ENCODE results near the gene FAM229B.
"Not testable (repeated sequence)": the region's sequence is repeated elsewhere in the genome, so short reads cannot be mapped to it uniquely, and the experiment has no call there.

FAM229B gene, protein sequence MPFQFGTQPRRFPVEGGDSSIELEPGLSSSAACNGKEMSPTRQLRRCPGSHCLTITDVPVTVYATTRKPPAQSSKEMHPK

DNA sequence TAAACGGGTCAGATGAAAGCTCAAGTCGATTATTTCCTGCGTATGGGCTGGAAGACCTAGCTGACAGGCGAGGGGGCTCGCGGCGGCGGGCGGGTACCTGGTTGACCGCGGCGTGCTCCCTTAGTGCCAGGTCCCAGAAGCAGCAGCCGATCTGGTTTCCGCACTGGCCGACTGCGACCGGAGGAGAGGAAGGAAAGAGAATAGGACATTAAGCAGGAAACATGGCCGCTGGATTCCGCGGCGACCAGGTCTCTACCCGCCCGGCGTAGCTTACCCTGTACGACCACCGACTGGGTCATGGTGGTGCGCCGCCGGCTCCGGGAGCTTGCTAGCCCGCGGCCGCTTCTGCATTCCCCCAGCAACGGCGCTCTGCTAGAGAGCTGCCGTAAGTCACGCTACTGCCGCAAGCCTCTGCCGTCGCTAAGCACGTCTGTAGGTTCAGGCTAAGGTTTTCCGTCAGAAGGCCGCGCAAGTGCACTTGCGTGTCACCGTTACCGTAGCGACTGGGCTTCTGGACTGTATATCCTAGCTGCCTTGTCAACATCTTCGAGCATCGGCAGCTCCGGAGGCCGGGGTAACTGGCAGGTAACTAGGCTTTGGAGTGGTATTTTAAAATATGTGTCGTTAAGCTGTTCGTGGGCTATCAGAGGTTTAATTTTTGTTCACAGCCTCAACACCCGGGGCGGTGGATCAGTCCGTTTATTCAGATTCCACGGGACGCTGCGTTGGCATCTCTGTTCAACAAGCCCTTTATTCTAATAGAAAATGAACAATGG, at the start of gene FAM229B, which contains the start of gene TUBE1:
FAM229B (plus strand) TSS at position 456 of the 776 bp plus-strand sequence. CDS start 11,693 bp downstream, outside the sequence.
TUBE1 (minus strand) TSS at position 347 of the 776 bp plus-strand sequence; CDS start at position 299, 48 bp downstream.
- peak; percentile 75 for DNase-seq

DNA sequence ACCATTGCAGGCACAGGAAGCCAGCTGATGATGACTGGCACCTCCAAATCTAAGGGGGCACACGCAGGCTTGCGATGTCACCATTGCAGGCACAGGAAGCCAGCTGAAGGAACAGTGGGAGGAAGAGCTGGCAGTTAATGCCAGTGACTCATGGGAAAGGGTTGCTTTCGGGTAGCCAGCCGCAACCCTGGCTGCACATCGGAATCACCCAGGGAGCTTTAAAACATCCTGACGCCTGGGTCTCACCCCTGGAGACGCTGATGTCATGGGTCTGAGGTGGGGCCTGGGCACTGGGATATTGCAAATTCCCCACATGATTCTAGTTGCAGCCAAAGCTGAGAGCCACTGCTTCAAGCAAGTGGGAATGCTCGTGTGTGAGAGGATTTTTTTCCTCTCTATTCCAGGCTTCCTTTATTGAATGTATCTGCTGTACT, 49.6 kb upstream of the FAM229B start:
- DNase-seq, result no peak

DNA sequence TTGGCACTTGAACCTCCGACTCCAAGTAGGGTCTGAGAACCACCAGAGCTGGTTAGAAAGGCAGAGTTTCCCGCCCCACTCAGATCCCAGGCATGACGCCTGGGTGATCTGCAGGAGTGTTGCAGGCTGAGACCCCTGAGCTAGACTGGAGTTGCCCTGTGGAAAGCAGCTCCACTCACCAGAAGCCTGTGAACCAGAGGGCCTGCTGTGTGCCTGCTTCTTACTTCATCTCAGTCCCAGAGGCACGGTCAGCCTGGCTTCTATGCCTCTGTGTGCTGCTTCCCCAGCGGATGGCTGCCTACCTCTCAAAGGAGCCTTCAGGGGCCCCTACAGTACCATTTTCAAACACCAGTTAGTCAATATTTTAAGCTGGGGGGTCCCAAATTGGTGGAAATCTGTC, 49.1 kb upstream of the FAM229B start:
- no peak for DNase-seq

DNA sequence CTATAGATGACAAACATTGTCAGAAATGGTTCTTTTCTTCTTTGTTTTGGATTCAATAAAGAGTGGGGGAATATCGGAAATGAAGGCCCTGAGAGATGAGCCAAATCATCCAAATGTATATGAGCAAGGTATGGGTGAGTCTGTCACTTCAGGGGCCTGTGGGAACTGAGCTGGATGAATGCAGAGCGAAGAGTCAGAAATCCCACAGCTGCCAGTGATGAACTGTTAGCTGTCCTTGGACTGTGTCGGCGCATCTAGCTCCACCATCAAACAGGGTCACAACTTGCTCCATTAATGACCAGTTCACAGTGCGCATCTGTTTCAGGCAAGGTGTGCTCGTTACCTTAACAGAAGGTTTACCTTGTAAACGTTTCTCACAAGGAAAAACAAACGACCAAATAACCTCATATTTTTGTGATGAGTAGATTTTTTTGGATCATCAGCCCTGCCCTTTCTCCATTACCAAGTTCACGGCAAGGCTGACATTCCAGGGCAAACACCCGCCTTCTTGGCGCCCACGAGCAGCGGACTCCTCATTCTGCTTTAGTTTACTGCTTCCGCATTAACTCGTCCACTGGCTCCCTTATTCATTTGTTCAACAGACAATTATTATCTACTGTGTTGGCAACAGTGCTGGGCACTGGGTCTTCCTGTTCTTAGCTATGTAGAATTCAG, 48.5 kb upstream of the FAM229B start:
- DNase-seq, result no peak

DNA sequence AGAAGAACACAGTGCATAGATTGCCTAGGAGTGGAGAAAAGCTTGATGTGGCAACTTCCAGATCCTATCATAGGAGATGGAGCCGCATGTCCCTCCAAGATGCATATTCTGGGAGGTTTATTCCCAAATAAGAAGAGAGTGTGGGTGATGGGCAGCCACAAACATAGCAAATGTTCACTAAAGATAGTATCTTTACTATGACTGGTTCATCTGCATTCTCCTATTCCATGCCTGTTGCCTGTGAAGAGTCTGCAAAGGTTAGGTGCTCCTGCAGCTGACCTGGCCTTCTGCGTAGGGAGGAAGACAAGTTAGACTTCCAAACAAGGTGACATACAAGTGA, 48.0 kb upstream of the FAM229B start:
- no peak for DNase-seq

DNA sequence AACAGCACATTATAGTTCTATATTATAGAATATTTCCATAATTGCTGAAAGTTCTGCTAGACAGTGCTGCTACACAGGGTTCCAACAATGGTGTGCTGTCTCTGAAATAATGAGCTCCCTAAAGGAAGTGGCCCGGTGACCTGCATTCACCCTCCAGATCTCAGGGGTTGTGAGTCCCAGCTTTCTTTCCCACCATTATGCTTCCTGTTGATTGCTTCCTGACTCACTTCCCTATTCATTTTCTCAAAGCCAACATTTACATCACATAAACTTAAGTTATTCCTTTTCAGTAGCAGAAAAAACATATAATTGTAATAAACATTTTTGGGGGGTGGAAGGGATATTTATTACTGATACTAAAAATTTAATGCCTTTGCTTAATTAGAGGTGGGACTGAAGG, 46.4 kb upstream of the FAM229B start:
- no peak for DNase-seq

DNA sequence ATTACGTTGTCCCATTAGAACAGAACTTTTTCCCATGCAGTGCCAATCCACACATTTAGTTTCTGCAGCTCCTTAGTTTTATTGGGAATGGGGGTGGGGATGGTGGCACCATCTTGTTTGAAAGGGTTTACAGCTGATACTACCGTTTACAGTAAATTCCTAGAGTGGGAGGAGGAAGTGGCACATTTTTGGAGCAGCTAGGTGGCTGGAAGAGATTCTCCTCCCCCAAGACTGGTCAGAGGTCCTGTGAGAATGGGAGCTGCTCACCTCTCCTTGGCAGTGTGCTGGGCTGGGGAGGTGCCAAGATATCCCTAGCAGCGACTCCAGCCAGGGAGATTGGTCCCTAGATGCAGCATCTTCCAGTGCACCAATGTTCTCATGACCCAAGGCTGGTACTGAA, 45.9 kb upstream of the FAM229B start:
- no peak for DNase-seq

DNA sequence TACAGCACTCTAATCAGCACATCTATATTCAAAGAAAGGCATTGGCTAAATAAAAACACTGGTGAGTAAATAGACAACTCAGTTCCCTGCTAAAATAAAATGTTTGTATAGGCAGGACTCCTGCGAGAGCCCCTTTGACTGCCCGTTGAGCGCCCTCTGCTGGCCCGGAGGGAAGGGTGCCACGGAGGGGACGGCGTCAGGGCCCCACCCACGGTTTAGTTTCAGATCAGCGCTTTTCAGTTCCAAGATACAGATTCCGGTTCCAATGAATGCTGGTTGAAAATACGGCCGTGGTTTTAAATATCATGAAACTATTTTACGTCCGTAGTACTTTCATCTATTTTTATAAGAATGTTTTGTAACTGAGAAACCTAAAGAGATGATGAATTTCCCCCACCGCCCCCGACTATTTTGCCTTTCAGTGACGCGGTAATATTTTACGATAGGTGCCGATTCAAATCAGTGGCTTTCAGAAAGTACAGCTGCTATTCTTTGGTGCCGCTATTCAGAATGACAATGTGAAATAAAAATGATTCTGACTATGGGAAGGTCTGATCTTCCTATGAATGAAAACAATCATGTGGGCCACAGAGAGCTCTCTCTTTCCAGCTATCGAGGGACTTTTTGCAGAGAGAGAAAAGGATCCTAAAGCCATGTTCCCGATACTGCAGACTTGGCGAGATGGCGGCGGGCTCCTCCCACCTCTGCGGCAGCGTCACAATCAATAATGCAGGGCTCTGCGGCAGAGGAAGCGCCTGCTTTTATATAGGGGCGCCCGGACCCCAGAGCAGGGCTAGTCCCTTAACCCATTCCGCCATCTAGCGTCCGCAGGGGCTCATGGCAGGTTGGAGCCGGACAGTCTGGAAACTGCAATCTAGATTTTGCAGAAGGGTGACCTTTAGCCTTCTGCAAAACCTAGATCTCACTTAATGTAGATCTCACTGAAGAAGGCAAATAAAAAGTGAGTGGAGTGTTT, 44.1 kb upstream of the FAM229B start:
- peak; percentile 86 for DNase-seq

DNA sequence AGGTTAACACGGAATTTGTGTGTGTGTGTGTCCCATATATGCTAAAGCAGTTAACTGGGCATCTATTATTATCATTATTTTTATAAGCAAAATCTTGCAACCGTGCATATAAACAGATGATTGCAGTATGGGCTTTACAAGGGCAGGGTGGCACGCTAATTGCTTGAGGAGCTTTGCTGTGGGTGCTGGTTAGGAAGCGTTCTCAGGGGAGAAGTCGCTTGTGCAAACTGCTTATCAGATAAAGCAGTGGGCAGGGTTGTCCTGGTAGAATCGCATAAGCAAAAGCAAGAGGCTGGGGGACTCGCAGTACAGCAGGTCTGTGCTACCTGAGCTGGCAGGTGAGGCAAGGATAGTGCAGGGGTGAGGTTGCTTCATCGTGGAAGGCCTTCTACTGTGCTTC, 43.2 kb upstream of the FAM229B start:
- no peak for DNase-seq

DNA sequence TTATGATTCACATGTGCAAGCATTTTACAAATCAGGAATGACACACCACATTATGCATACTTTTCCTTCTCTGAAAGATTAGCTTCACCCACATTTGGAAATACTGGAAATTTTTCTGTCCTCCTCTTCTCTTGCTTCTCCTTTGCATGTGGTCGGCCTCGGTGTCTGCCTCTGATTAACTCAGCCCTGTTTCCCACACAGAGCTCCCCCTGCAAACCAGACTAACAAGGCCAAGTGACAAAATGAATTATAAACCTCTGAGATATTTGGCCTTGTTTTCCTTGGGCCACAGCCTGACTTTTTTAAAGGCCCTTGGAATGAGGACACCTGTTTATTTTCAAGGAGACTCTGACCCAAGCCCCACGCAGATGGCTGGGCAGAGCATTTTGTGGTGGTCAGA, 42.5 kb upstream of the FAM229B start:
- DNase-seq, result no peak

DNA sequence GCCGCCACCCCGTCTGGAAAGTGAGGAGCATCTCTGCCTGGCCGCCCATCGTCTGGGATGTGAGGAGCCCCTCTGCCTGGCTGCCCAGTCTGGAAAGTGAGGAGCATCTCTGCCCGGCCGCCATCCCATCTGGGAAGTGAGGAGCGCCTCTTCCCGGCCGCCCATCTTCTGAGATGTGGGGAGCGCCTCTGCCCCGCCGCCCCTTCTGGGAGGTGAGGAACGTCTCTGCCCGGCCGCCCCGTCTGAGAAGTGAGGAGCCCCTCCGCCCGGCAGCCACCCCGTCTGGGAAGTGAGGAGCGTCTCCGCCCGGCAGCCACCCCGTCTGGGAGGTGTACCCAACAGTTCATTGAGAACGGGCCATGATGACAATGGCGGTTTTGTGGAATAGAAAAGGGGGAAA, 39.9 kb upstream of the FAM229B start:
- not testable (repeated sequence) for DNase-seq

DNA sequence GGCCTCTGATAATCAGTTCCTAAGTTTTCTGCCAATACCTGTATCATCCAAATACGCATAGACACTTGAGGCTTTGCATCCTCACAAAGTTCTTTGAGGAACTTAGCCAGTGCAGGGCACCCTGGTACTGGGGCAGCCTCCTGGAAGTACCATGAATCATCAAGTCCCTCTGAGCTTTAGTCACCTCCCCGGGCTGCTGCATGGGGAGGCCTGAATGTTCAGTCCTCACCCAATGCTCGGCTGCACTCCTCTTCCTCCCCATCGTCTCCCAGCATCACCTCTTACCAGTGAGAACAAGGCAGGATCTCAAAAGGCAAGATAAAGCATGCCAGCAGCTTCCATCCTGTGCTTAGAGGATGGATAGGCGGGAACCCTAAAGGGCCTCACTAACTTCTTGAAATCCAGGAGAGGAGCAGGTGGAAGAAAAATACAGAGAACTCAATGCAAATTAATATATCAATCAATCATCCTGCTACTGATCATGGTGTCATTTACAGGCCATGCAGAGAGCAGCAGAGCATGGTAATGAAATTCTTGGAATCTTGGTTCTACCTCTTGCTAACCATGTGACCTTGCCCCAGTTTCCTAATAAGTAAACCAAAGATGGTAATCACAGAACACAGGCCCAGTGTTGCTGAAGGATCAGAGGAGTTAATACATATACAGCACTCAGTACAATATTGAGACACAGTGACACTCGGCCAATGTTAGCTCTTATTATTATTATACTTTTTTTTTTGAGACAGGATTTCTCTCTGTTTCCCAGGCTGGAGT, 38.2 kb upstream of the FAM229B start:
- DNase-seq, result no peak

DNA sequence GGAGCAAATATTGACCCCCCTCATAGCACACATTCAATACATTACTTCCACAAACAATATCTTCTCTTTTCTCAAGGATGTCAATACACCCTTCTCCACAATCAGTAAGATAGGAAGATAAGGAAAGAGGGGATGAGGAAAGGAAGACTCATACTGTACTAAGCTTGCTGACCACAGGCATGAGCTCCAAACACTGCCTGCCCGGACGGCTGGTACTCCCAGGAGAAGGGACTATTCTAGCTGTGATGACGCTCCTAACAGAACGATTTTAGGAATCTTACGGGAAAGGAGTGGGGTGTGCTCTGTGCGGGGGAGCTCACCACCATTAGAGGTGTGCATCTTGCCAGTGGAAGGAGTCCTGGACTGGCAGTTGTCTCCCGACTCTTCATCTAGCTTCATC, 37.4 kb upstream of the FAM229B start:
- no peak for DNase-seq

DNA sequence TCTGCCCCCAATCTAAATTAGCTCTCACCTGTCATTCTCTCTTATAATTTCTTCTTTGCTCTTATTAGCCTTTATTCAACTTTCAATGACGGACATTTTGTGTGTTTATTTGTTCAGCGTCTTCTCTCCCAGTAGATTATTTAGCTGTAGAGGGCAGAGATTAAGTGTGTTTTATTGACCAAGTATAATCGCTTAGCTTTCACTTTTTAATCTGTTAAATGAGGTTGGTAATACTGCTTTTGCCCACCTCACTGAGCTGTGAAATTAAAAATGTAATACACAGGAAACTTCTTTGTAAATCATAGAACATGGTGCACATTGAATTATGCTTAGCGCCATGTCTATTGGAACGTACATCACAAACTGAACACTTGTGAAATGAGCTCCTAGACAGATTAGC, 37.0 kb upstream of the FAM229B start:
- DNase-seq, result no peak

DNA sequence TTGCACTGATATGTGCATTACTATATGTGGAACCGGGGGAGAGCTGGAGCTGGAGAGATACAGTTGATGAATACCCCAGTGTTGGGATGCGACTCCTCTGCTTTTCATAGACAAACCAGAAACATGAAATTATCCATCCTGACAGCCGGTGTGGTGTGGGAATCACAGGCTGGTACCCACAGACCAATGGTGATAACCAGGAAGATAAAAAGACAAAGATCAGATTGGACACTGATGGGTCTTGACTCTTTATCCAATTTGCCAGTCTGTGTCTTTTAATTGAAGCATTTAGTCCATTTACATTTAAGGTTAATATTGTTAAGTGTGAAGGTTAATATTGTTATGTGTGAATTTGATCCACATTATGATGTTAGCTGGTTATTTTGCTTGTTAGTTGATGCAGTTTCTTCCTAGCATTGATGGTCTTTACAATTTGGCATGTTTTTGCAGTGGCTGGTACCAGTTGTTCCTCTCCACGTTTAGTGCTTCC, 36.1 kb upstream of the FAM229B start:
- not testable (repeated sequence) for DNase-seq

DNA sequence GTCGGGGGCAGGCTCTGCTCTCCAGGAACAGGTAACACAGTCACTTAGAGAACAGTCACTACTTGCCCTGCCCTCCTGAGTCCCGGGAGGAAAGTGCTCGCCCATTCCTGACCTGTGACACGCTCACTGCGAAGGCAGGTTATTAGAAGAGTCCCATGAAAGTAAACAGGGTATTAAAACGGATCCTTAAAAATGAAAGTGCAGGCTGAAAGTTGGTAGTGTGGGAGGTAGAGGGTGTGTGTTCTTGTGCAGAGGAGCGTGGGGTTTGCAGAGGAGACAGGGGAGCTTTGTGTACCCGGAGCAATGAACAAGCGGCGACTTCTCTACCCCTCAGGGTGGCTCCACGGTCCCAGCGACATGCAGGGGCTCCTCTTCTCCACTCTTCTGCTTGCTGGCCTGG, 33.4 kb upstream of the FAM229B start, which contains the start of gene CCN6:
CCN6 (plus strand) TSS at position 104 of the 400 bp plus-strand sequence; CDS start at position 358, 254 bp downstream.
- no peak for DNase-seq

DNA sequence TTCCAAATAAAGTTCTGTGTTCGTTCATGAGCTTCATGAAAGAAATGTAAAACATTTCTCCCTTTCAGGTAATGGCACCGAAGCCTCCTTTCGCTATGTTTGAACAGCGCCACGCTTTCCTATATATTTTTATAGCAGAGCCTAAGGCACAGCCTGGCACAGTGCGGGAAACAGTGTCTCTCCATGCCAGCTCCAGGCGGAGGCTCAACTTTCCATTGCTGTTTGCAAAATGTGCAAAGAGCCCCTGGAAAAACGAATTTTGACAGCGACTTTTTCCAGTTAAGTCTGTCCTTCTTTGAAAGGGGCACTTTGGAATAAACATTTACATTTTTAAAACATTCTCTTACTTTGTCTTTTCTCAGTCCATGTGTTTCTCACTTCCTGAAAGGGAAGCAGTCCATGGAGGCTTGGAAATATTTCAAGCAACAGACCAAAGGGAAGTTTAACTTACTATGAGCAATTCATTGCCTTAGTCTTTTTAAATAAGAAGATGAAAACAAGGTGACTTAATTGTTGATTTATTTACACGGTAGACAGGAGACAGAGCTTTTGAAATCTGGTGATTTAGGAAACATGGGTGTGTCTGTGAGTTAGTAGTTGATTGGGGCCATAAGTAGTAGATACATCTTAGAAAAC, 32.7 kb upstream of the FAM229B start:
- DNase-seq, result no peak

DNA sequence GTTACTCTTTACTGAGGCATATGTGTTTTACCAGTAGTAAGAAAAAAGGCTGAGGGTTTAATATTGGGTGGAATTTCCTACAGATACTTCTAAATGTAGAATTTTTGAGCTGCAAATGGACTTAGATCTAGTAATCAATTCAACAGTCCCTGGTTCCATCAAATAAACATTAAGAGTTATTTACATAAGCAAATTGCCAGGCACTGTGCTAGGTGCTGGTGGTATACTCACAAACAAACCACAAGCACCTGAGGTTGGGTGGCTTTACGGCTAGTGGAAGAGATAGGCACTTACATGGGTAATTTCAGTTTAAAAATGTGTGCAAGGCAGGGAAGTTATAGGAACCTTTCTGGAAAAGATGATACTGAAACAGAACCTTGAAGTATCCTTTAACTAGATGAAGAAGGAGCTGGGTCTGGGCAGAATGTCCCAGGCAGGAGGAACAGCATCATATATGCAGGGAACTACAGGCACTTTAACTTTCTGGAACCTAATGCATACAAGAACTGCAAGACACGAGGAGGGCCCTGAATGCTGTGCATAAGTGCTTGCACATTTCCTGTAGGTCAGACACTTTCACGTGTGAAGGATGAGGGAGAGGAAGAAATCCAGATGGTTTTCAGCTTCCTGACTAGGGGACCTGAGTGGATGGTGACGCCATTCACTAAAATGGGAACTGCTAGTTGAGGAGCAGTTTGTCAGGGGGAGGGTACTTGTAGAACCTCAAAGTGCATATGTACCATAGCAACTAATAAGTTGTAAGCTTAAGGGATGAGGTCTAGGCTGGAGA, 29.0 kb upstream of the FAM229B start:
- DNase-seq, result no peak

DNA sequence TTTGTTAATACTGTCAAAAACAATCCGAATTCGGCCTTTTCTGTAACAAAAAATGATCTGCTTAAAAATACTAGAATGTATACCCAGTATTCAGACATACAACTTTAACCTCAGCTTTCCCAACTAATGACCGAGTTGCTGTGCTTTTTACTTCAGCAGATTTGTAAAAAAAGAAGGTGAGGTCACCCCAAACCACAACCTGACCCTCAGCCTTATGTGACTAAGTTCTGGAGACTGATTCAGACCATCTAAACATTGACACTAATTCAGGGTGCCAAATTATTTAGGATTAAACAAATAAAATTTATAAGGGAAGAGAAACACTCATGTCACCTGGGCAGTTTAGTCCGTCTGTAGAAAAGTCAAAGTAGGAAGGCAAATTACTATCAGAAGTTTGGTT, 25.8 kb upstream of the FAM229B start:
- DNase-seq, result no peak

DNA sequence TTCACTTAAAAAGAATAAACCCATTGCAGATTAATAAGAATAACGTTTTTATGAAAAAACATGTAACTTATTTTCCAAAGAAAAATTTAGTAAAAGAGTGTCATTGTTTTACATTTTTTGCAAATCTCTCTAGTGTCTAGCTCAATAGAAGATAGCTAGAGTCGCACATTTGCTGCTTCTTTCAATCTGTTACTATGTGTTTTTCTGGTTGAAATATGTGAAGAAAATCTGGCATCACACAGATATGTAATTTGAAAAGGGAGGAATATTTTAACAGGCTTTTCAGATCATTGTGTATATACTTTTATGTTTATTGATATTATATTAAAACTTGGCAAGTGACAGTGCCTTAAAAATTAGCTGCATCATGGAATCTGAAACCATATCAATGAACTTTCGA, 24.4 kb upstream of the FAM229B start:
- no peak for DNase-seq
